ES-I3 (cell line): ENCODE measurements around the gene AGAP1.

Source experiments
- H3K36me3 ChIP-seq: 2 replicates; pipeline ENCODE4 v1.6.1; 2013; ENCODE audit warnings: mild to moderate bottlenecking, low read length, control low read depth, moderate library complexity; ENCODE audit not compliant: insufficient read depth
- H3K4me1 ChIP-seq: 2 replicates; pipeline ENCODE4 v1.6.1; 2013; ENCODE audit warnings: mild to moderate bottlenecking, control low read depth, low read length; ENCODE audit not compliant: insufficient read depth
- H3K9ac ChIP-seq: 2 replicates; pipeline ENCODE4 v1.6.1; 2013; ENCODE audit warnings: low read depth, mild to moderate bottlenecking, low read length, moderate library complexity
- H3K9me3 ChIP-seq: 2 replicates; pipeline ENCODE4 v1.6.1; 2013; ENCODE audit warnings: mild to moderate bottlenecking, low read length, moderate library complexity; ENCODE audit not compliant: control insufficient read depth, insufficient read depth

Gene AGAP1

DNA sequence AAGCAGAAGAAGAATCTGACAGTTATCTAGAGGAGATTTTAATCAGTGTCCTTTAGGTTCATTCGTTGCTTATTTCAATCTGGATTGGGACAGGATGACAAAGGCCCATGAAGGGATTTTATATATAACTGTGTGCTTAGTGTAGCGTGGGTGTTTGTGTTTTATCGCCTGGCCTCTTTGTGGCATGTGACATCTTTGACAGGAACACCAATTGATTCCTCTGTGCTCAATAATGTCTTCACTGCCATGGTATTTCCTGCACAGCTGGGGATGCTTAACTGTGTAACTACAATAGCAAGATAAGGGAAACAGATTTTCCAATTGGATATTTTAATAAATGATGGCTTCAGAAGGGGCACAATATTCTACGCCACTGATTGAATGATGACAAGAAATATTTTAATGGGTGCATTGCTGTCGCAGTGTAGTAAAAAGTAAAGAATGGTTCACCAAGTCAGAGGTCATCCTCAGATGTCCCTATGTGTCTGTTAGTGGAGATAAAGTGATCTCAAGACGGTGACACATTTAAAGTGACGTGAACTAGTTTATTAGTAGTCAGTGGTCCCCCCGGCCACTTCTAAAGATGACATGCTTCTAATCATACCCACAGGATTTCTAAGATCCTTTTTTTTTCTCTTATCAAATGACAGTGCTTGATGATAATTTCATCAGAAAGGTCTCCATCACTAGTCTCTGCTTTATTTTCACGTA, 160.4 kb downstream of the AGAP1 start:
- peaks cover 2% of the 10 kb centered on the region for H3K9me3 ChIP-seq
- peaks cover 12% of the 10 kb centered on the region for H3K4me1 ChIP-seq
- H3K36me3 ChIP-seq, result no peaks in the 10 kb centered on the region; the same call in 1 of the 2 replicates
- no peak overlapping the region for H3K9ac ChIP-seq

DNA sequence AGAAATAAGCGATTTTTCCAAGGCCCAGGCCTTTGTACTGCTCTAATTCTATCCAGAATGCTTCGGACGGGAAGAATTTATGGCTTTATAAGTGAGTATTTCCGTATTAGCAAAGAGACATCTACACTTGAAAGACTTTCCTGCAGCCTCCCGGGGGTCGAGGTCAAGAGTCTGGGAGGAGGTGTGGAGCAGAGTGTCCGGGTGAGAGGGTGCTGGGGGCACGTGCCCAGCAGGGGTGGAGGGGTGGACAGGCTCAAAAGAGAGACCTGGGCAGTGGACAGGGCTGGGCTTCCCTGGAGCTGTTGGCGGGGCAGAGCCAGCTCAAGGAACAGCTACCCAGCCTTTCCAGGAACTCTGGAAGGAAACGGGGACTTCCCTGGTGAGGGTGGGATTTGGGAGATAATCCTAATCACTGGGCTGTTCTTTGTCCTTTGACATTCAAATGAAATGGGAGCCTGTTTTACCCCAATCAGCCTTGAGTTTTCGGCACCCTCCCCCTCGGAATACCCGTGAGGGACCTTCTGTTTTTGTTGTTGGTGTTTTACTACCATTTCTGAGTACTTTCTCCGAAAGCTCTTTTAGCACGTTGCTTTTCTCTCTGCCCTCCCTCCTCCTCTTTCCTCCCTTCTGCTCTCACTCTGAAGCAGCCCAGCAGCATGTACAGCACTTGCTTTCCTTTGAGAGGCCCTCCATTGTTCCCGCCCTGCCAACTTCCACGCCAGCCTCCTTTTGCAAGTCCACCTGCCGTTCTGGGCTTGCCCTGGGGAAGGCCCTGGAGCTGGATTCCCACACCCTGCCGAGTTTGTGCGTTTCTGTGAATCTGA, 164.7 kb downstream of the AGAP1 start:
- H3K9me3 ChIP-seq, result peaks cover 2% of the 10 kb centered on the region
- peak overlapping the region; percentile 10; the same call in 1 of the 2 replicates for H3K9ac ChIP-seq
- H3K36me3 ChIP-seq, result no peaks in the 10 kb centered on the region; the same call in 1 of the 2 replicates
- peaks cover 39% of the 10 kb centered on the region for H3K4me1 ChIP-seq

DNA sequence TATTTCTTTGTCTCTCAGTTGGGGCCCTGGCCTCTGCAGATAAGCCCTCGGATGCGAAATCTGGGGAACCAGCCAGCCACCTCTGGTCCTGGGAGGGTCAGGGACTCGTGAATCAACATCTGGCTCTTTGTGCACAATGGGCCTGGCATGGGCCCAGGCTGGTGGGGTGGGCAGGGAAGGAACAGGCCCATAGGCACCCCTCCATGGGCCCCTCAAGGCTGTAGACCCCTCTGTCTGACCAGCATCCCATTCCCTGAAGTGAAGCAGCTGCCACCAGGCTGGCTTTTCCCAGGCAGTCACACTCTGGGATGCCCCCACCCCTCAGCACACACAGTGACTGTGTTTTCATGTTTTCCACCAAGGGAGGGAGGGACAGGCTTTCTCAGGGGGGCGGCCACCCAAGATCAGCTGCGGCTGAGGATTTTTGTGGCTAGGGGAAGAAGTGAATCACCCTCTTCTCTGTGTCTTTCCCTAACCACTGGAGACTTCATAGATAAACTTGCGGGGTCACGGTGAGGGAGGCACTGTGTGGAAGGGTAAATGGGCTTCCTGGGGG, 166.0 kb downstream of the AGAP1 start:
- Histone ChIP-seq H3K9me3 (peaks cover 2% of the 10 kb centered on the region; the same call in 1 of the 2 replicates), H3K9ac (no peak overlapping the region), H3K4me1 (peaks cover 40% of the 10 kb centered on the region), H3K36me3 (no peaks in the 10 kb centered on the region)

DNA sequence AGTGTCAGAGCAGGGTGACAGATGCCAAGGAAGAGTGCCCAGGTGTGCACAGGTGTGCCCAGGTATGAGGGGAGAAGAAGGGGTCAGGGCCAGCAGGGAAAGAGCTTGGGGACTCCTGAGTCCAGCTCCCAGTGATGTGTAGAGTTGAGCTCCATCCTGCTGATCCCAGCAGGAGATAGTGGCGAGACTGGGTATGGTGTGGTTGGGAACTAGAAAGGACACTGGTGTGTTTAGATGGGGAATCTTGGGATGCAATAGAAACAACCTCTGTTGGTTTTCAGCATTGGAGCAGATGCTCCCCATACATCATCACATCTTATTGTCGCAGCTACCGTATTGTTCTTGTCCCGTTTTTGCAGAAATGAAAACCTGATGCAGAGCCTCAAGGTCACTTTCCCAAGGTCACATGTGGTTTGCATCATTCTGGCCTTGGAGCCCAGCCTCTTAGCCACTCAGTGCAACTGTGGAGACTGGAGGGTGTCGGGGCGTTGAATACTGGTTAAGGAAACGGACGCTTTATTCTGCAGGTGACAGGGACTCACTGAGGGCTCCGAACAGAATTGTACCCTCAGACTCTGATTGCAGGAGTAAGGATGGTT, 166.7 kb downstream of the AGAP1 start:
- Histone ChIP-seq H3K9me3 (peaks cover 2% of the 10 kb centered on the region; the same call in 1 of the 2 replicates), H3K9ac (no peak overlapping the region), H3K36me3 (no peaks in the 10 kb centered on the region), H3K4me1 (peaks cover 45% of the 10 kb centered on the region)

DNA sequence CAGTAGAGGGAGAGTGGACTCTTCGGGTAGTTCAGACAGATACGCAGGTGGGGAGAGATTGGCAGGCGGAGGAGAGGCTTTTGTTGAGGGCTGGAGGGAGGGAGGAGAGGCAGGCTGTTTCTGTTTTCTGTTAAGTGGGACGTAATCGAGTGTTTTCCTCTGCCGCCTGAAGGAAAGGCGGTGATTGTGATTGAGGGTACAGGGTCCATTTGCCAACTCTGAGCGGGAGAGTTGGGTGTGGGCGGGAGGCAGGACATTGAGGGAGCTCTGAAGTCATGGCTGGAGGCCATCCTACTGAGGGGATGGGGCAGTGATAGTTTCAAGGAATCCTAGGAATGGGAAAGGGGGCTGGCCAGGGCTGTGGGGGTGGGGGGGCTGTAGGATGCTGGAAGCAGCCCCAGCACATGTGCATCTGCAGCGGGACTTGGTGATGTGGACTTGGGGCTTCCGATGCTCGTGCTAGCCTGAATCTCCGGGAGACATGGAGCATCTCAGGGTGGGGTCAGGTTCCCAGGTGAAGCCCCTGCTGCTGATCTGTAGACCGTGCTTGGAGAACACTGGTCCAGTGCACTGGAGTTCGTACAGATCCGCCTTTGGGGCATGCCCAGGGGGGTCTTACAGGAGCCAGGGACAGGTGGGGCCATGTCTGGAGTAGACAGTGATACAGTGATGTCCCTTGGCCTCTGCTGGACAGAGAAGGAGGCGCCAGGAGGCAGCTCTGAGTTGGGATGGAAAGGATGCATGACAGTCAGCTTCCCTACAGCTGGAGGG, 167.5 kb downstream of the AGAP1 start:
- 0 out of 2 replicates have a peak, but pooled peaks cover 2% of the 10 kb centered on the region for H3K9me3 ChIP-seq
- H3K9ac ChIP-seq, result no peak overlapping the region
- peaks cover 52% of the 10 kb centered on the region for H3K4me1 ChIP-seq
- no peaks in the 10 kb centered on the region for H3K36me3 ChIP-seq

DNA sequence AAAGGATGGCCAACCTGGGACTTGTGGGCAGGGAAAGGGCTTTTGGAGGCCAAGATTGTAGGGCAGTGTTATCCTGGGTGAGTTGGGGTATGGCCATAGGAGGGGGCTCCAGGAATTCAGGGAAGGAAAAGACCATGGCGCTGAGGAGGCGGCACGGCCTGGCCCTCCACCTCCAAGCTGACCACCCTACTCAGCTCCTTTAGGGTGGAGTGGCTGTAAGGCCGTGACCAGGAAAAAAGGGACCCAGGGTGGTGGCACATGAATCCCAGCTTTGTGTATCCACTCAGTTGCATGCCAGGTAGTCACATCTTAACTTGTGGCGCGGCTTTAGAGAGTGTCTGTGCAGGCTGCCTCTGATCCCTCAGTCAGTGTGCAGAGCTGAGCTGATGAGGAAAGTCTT, 168.1 kb downstream of the AGAP1 start:
- Histone ChIP-seq H3K4me1 (peaks cover 58% of the 10 kb centered on the region), H3K36me3 (no peaks in the 10 kb centered on the region), H3K9ac (no peak overlapping the region), H3K9me3 (no peaks in the 10 kb centered on the region)

DNA sequence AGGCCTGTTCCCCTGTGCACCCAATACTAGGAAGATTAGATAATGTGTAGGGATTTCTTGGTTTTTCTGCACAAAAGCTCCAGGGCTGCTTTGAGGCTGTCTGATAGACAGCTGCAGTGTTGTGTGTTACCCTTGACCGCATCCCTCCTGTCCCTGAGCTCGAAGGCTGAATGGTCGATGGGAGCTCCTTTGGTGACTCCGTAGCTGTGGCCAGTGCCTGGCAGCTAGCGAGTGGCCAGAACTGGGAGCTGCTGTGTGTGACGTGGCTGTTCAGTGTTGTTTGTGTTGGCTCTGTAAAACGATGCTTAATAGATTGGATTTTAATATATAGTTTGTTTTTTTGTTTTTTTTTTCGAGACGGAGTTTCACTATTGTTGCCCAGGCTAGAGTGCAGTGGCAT, 170.0 kb downstream of the AGAP1 start:
- H3K9ac ChIP-seq, result no peak overlapping the region
- no peaks in the 10 kb centered on the region for H3K9me3 ChIP-seq
- no peaks in the 10 kb centered on the region for H3K36me3 ChIP-seq
- peaks cover 58% of the 10 kb centered on the region for H3K4me1 ChIP-seq

DNA sequence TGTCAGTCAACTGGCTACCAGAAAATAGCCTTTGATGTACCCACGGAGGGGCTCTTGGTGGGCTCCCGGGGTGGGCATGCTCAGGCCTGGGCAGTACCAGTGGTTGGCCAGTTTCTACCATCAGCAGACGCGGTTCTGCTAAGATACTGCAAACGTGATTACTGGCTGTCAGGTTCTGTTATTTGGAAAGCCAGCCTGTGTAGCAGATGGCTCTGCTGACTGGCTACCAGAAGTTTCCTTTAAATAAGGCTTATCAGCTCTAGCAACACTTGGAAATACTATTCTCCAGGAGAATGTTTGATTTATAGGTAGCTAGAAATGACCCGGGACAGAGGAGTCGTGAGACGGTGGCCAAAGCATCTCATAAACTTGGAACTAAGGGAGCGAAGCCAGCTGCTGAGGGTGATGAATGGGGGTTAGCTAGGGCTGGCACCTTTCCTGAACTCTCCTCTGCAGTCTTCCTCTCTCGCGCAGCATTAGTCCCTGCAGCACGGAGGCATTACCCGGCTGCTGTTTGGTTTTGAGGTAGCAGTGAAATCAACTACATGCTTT, 171.9 kb downstream of the AGAP1 start:
- H3K9ac ChIP-seq, result no peak overlapping the region; the same call in 1 of the 2 replicates
- H3K4me1 ChIP-seq, result peaks cover 42% of the 10 kb centered on the region
- no peaks in the 10 kb centered on the region for H3K9me3 ChIP-seq
- no peaks in the 10 kb centered on the region for H3K36me3 ChIP-seq

DNA sequence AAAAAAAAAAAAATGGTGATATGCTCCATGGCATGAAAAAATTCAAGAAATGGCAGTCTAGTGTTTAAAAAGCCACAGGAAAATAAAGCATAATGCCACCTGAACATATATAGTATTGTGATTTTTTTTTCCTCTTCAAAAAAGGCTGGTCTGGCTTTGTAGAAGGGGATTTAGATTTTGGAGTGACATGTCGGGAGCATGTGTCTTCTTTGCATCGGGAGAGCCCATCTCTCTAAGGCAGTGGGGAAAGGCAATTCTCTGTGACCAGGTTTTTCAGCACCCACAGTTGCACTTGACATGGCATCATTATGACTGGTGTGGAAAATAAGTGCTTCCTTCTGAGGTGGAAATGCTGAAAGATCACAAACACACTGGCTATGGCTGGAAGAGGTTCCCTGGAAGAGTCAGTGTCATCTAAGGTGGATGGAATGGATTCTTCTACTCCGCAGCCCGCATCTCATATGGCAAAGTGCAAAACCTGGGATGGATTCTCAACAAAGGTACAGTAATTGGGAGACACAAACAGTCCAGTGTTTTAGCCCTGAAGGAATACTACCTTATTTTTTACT, 172.5 kb downstream of the AGAP1 start:
- Histone ChIP-seq H3K4me1 (peaks cover 37% of the 10 kb centered on the region), H3K36me3 (no peaks in the 10 kb centered on the region), H3K9me3 (no peaks in the 10 kb centered on the region), H3K9ac (peak overlapping the region; percentile 40)

DNA sequence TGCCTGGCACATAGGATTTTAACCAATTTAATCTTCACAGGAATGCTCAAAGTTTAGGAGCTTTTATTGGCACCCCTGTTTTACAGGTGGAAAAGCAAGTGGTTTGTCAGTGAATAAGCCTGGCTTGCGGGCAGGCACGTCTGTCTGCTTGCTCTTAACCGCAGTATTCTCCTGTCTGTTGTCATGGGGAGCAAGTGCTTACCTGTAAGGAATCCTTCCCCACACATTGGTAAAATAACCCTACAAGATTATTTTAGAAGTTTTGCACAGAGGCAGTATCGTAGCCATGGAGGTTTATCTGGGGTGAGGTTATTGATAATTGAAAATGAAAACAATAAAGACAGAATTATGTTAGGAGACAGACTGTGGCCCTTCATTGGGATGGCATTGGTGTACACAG, 174.9 kb downstream of the AGAP1 start:
- H3K4me1 ChIP-seq, result peaks cover 37% of the 10 kb centered on the region

DNA sequence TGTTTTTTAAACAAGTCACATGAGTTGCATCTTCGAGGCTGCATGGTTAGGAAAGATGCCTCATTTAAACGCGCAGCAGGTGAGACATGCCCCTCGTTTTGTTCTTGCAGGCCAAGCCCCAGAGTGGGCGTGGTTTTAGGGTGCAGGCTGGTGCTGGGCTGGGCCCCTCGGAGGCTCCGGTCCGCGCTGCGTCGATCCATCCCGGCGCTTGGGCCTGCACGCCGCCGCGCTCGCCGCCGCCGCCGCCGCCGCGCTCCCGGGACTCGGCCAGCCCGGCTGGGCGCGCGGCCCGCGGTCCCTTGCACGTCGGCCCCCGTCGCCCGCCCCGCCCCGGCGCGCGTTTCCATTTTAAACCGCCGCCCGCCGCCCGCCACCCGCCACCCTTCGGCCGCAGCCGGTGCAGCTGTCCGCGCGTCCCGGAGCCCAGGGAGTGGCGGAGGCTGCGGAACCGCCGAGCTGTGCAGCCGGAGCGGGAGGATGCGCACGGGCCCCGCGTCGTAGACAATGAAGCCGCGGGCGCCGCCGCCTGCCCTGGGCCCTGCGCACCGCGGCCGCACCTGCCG, 175.5 kb downstream of the AGAP1 start:
- no peaks in the 10 kb centered on the region for H3K9me3 ChIP-seq
- no peaks in the 10 kb centered on the region for H3K36me3 ChIP-seq
- H3K4me1 ChIP-seq, result peaks cover 37% of the 10 kb centered on the region
- peak overlapping the region; percentile 47; the same call in 1 of the 2 replicates for H3K9ac ChIP-seq

More for the DNA sequence above, 174.9 kb downstream of the AGAP1 start:
- Histone ChIP-seq H3K9ac (no peak overlapping the region), H3K36me3 (no peaks in the 10 kb centered on the region), H3K9me3 (no peaks in the 10 kb centered on the region)

DNA sequence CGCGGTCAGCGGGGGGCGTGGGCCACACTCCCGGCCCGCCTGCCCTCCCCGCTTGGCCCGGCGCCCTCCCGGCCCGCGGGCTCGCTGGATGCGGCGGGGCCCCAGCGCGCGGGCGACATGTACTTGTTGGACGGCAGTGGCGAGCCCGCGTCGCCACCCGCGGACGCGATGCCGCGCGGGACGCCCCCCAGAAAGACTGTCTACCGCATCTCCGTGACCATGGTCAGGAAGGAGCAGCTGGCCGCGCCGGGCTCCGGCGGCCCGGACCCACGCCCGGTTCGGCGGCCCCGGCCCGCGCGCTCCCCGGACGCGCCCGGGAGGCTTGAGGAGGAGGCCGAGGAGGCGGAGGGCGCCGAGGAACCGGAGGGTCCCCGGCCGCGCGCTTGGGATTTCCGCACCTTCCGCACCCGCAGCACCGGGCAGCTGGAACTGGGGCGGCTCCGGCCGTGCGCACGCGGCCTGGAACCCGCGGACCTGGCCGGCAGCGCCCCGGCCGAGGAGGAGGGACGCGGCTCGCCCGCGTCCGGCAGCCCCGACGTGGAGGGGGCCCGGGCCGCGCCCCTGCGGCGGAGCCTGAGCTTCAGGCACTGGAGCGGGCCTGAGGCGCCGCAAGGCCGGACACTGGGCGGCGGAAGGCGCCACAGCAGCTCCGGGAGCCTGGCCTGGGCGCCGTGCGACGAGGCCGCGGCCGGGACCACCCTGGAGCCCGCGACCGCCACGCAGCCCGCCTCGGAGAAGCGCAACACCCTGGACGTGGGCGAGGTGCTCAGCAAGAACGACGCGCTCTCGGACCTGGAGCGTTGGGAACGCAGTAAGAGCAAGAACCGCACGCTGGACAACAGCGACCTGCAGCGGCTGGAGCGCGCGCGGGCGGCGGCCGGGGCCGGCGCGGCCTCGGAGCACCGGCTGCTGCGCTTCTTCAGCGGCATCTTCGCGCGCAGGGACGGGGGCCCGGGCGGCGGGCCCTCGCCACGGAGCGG, 176.4 kb downstream of the AGAP1 start:
- peaks cover 36% of the 10 kb centered on the region for H3K4me1 ChIP-seq
- H3K9me3 ChIP-seq, result no peaks in the 10 kb centered on the region
- H3K36me3 ChIP-seq, result no peaks in the 10 kb centered on the region
- peak overlapping the region; percentile 47 for H3K9ac ChIP-seq
